GM18519 (cell line): Measurements from ENCODE around the gene LRRC4.

ENCODE experiments used
- ATAC-seq: cut with Tn5 transposase; IDR thresholded peaks from one replicate; pipeline ENCODE4 v1.9.1; 2021; ENCODE audit warnings: mild to moderate bottlenecking, moderate library complexity; ENCODE audit not compliant: unreplicated experiment, low FRiP score

Gene LRRC4

GRCh38 chr7:128030654-128031611 lies at the start of gene LRRC4:
TSS of gene LRRC4 (minus strand) at chr7:128031437. CDS start at chr7:128030640, 797 bp downstream.
- peak; percentile 29 for ATAC-seq

- ATAC-seq = no peak
Measured at GRCh38 chr7:128080169-128080568, 48.9 kb upstream of the LRRC4 start.

- no peak for ATAC-seq
Measured at GRCh38 chr7:128078309-128078708, 47.1 kb upstream of the LRRC4 start.

GRCh38 chr7:128076796-128077271 lies 45.6 kb upstream of the LRRC4 start:
- ATAC-seq = no peak

- ATAC-seq = no peak
Measured at GRCh38 chr7:128076196-128076795, 45.1 kb upstream of the LRRC4 start.

- no peak for ATAC-seq
Measured at GRCh38 chr7:128075242-128076095, 44.2 kb upstream of the LRRC4 start.

GRCh38 chr7:128074736-128075135 lies 43.5 kb upstream of the LRRC4 start:
- ATAC-seq = no peak

GRCh38 chr7:128074336-128074735 lies 43.1 kb upstream of the LRRC4 start:
- ATAC-seq = no peak

- ATAC-seq = no peak
Measured at GRCh38 chr7:128073671-128074310, 42.6 kb upstream of the LRRC4 start.

- ATAC-seq = no peak
Measured at GRCh38 chr7:128071801-128072200, 40.6 kb upstream of the LRRC4 start.

- ATAC-seq = no peak
Measured at GRCh38 chr7:128071376-128071775, 40.1 kb upstream of the LRRC4 start.

- no peak for ATAC-seq
Measured at GRCh38 chr7:128069373-128070364, 38.4 kb upstream of the LRRC4 start.

GRCh38 chr7:128068785-128069184 lies 37.5 kb upstream of the LRRC4 start:
- ATAC-seq = no peak

GRCh38 chr7:128067983-128068382 lies 36.7 kb upstream of the LRRC4 start:
- no peak for ATAC-seq

- no peak for ATAC-seq
Measured at GRCh38 chr7:128066858-128067257, 35.6 kb upstream of the LRRC4 start.

- no peak for ATAC-seq
Measured at GRCh38 chr7:128066395-128066794, 35.2 kb upstream of the LRRC4 start.

- no peak for ATAC-seq
Measured at GRCh38 chr7:128065872-128066271, 34.6 kb upstream of the LRRC4 start.

GRCh38 chr7:128063088-128063487 lies 31.9 kb upstream of the LRRC4 start:
- ATAC-seq = no peak

GRCh38 chr7:128060018-128060417 lies 28.8 kb upstream of the LRRC4 start:
- ATAC-seq = no peak
